ENCODE data around the gene DNA2. TPM values are rescaled to one million over a fixed set of nuclear protein-coding genes. Genes with fewer than 3 reads are reported as not detected.

Gene DNA2
- total and polyA plus RNA-seq, 2 donors (not counting 1 experiment from before 2014, with no cell fraction given) = 1.6 to 6.5 TPM

DNA sequence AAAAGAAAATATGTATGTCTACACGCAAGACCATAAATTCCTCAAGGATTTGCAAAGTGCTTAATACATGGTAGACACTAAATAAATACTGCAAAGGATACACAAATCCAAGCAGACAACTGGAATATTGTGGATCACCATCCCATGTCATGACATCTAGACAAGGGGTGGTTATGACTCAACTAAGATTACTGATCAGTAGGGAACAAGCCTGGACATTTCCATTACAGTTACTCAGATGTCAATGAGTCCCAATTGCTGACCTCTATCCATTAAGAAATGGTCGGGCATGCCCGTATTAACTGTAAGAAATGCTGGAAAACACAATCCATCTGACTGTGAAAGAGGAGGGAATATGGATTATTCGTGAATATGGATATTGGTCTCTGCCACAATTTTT is 37.1 kb downstream of the DNA2 start:
- Histone ChIP-seq H3K9me3 (ENCODE audit: control extremely low read depth in 1 of 3, control insufficient read depth in 2 of 3, insufficient read depth in 1 of 3, low read length in 2 of 3) (no peaks in the 10 kb centered on the region), H3K4me2 (replicated peaks; ENCODE audit: low read depth, low read length, poor library complexity, severe bottlenecking) (no peak overlapping the region), H3K9ac (ENCODE audit: low read length) (no peak overlapping the region), H2AFZ (ENCODE audit: insufficient read depth, low read depth, low read length, poor library complexity, severe bottlenecking) (no peak overlapping the region), H3K4me3 (ENCODE audit: control extremely low read depth in 1 of 5, extremely low read depth in 1 of 5, insufficient read depth in 1 of 5, low read depth in 2 of 5, low read length in 4 of 5) (no peak overlapping the region), H4K20me1 (ENCODE audit: control insufficient read depth, insufficient read depth, low read length, poor library complexity, severe bottlenecking) (no peaks in the 10 kb centered on the region), H3K27ac (ENCODE audit: low read length in 2 of 2) (no peak overlapping the region), H3K4me1 (ENCODE audit: control insufficient read depth in 2 of 2, insufficient read depth in 2 of 2, low read length in 2 of 2) (no peaks in the 10 kb centered on the region), H3K36me3 (replicated peaks in 1 of 2; ENCODE audit: control extremely low read depth in 1 of 2, control insufficient read depth in 1 of 2, extremely low read depth in 1 of 2, insufficient read depth in 2 of 2, low read length in 1 of 2) (peaks cover 0 to 2% of the 10 kb centered on the region in 2 experiments), H3K79me2 (ENCODE audit: control insufficient read depth, insufficient read depth, low read length) (no peaks in the 10 kb centered on the region), H3K27me3 (replicated peaks in 1 of 4; ENCODE audit: control extremely low read depth in 1 of 4, control insufficient read depth in 3 of 4, insufficient read depth in 4 of 4, low read length in 3 of 4) (no peaks in the 10 kb centered on the region)
- Mint-ChIP-seq H3K4me3 (no peak overlapping the region), H3K9me3 (ENCODE audit: insufficient read depth) (no peaks in the 10 kb centered on the region), H3K27me3 (no peaks in the 10 kb centered on the region), H3K4me1 (peaks cover 4% of the 10 kb centered on the region), H3K27ac (no peak overlapping the region)
- TF ChIP-seq, protein P1, sequence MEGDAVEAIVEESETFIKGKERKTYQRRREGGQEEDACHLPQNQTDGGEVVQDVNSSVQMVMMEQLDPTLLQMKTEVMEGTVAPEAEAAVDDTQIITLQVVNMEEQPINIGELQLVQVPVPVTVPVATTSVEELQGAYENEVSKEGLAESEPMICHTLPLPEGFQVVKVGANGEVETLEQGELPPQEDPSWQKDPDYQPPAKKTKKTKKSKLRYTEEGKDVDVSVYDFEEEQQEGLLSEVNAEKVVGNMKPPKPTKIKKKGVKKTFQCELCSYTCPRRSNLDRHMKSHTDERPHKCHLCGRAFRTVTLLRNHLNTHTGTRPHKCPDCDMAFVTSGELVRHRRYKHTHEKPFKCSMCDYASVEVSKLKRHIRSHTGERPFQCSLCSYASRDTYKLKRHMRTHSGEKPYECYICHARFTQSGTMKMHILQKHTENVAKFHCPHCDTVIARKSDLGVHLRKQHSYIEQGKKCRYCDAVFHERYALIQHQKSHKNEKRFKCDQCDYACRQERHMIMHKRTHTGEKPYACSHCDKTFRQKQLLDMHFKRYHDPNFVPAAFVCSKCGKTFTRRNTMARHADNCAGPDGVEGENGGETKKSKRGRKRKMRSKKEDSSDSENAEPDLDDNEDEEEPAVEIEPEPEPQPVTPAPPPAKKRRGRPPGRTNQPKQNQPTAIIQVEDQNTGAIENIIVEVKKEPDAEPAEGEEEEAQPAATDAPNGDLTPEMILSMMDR (IDR thresholded peaks at IDR 0.05) = no peak
- no peak for TF ChIP-seq EZH2 (IDR thresholded peaks at IDR 0.05; ENCODE audit: borderline replicate concordance, insufficient read depth, low read depth, low read length, poor library complexity, severe bottlenecking)
- intact Hi-C loops (cut with micrococcal nuclease) = no loop called here
- WGBS (ENCODE audit: insufficient coverage) = 100% methylated on average over 1 of the region's 4 CpGs
- ATAC-seq (ENCODE audit: low read depth) (no peak), DNase-seq (no peak)
- CTCF ChIA-PET = no interaction called here
- POLR2A ChIA-PET = no interaction called here

DNA sequence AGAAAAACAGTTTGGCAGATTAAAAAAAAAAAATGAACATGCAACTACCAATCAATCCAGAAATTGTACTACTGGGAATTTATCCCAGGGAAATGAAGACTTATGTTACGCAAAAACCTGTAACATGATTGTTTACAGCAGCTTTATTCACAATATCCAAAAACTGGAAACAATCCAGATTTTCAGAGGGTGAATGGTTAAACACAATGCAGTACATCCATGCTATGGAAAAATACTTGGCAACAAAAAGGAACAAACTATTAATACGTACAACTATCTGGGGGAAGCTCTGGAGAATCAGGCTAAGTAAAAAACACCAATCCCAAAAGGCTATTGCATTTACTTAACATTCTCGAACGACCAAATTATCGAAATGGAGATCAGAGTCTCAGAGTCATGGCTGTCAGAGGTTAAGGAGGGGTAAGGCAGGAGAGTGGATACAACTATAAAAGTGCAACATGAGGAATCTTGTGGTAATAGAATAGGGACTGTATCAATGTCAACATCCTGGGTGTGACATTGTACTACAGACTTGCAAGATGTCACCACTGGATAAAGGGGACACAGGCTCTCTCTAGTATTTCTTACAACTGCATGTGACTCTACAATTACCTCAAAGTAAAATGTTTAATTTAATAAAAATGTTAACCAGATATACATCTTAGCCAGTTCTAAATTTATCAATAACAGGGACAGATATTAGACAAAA is 43.2 kb downstream of the DNA2 start:
- H3K27ac ChIP-seq (ENCODE audit: low read length in 2 of 2) = no peak overlapping the region
- H3K9me3 Mint-ChIP-seq (ENCODE audit: insufficient read depth) = no peaks in the 10 kb centered on the region
- H3K79me2 ChIP-seq (ENCODE audit: control insufficient read depth, insufficient read depth, low read length) = no peaks in the 10 kb centered on the region
- no CpG with 5 or more reads among the region's 5 CpGs for WGBS (ENCODE audit: insufficient coverage)
- ChIA-PET POLR2A (interaction anchor here (0.6 kb wide), 1 partner anchor 11 kb away, joined by 3 read pairs; no protein-coding TSS in a partner anchor), CTCF (interaction anchor here (0.7 kb wide), 1 partner anchor 354 kb away, joined by 4 read pairs; no protein-coding TSS in a partner anchor)
- ATAC-seq (ENCODE audit: low read depth) = no peak
- H3K4me3 ChIP-seq (ENCODE audit: control extremely low read depth in 1 of 5, extremely low read depth in 1 of 5, insufficient read depth in 1 of 5, low read depth in 2 of 5, low read length in 4 of 5) = no peak overlapping the region
- intact Hi-C loops (cut with micrococcal nuclease) = no loop called here
- TF ChIP-seq, protein P1 (IDR thresholded peaks at IDR 0.05) = no peak
- TF ChIP-seq EZH2 (IDR thresholded peaks at IDR 0.05; ENCODE audit: borderline replicate concordance, insufficient read depth, low read depth, low read length, poor library complexity, severe bottlenecking) = no peak
- no peak overlapping the region for H3K9ac ChIP-seq (ENCODE audit: low read length)
- no peak for DNase-seq
- H3K27me3 ChIP-seq (replicated peaks in 1 of 4; ENCODE audit: control extremely low read depth in 1 of 4, control insufficient read depth in 3 of 4, insufficient read depth in 4 of 4, low read length in 3 of 4) = no peaks in the 10 kb centered on the region
- H3K27ac Mint-ChIP-seq = no peak overlapping the region
- no peaks in the 10 kb centered on the region for H3K4me1 Mint-ChIP-seq
- no peak overlapping the region for H3K4me3 Mint-ChIP-seq
- peaks cover 0 to 3% of the 10 kb centered on the region in 2 experiments for H3K36me3 ChIP-seq (replicated peaks in 1 of 2; ENCODE audit: control extremely low read depth in 1 of 2, control insufficient read depth in 1 of 2, extremely low read depth in 1 of 2, insufficient read depth in 2 of 2, low read length in 1 of 2)
- no peak overlapping the region for H3K4me2 ChIP-seq (replicated peaks; ENCODE audit: low read depth, low read length, poor library complexity, severe bottlenecking)
- no peaks in the 10 kb centered on the region for H3K9me3 ChIP-seq (ENCODE audit: control extremely low read depth in 1 of 3, control insufficient read depth in 2 of 3, insufficient read depth in 1 of 3, low read length in 2 of 3)
- H4K20me1 ChIP-seq (ENCODE audit: control insufficient read depth, insufficient read depth, low read length, poor library complexity, severe bottlenecking) = no peaks in the 10 kb centered on the region
- H2AFZ ChIP-seq (ENCODE audit: insufficient read depth, low read depth, low read length, poor library complexity, severe bottlenecking) = no peak overlapping the region
- no peaks in the 10 kb centered on the region for H3K27me3 Mint-ChIP-seq
- H3K4me1 ChIP-seq (ENCODE audit: control insufficient read depth in 2 of 2, insufficient read depth in 2 of 2, low read length in 2 of 2) = no peaks in the 10 kb centered on the region

All from B cell (primary cell).